GM18907 (cell line): ENCODE data around the gene ZNF618.

ENCODE experiments used
- ATAC-seq: cut with Tn5 transposase; IDR thresholded peaks from one replicate; pipeline ENCODE4 v1.9.1; 2021; ENCODE audit warnings: mild to moderate bottlenecking, moderate library complexity; ENCODE audit not compliant: unreplicated experiment

The ZNF618 gene, protein sequence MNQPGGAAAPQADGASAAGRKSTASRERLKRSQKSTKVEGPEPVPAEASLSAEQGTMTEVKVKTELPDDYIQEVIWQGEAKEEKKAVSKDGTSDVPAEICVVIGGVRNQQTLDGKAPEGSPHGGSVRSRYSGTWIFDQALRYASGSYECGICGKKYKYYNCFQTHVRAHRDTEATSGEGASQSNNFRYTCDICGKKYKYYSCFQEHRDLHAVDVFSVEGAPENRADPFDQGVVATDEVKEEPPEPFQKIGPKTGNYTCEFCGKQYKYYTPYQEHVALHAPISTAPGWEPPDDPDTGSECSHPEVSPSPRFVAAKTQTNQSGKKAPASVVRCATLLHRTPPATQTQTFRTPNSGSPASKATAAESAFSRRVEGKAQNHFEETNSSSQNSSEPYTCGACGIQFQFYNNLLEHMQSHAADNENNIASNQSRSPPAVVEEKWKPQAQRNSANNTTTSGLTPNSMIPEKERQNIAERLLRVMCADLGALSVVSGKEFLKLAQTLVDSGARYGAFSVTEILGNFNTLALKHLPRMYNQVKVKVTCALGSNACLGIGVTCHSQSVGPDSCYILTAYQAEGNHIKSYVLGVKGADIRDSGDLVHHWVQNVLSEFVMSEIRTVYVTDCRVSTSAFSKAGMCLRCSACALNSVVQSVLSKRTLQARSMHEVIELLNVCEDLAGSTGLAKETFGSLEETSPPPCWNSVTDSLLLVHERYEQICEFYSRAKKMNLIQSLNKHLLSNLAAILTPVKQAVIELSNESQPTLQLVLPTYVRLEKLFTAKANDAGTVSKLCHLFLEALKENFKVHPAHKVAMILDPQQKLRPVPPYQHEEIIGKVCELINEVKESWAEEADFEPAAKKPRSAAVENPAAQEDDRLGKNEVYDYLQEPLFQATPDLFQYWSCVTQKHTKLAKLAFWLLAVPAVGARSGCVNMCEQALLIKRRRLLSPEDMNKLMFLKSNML

DNA sequence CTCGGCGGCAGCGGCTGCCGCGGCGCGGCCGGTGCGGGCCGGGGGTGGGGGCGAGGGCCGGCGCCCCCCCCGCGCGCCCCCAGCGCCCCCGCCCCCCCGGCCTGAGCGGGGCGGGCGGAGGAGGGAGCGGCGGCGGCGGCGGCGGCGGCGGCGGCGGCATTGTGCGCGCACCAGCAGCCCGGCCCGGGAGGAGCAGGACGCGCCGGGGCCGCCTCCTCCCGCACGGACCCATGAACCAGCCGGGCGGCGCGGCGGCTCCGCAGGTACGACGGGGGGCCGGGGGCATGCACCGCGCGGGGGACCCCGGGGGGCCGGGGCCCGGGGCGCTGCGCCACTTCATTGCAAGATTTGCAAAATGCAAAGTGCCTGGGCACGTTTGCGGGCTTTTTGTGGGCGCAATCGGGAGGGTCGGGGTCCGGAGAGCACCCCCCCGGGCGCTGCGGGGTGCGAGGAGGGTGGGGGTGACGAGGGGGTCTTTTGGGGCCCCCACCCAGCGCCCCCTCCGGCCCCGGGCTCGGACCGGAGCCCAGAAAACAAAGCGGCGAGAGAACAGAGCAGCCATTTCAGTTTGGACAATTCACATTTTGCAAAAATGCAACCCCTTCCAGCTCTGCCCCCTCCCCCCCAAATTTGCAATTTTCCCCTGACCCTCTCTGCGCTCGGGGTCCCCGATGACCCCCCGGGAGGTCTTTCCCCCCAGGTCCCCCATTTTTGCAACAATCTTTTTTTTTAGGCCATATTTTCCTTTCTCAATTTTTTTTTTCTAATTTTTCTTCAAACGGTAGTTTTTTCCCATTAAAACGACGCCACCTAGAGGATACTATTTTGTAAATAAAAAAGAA lies at the start of gene ZNF618:
TSS of gene ZNF618 (plus strand) at position 159 of the 842 bp plus-strand sequence. CDS start at position 231, 72 bp downstream.
- no peak for ATAC-seq

GRCh38 chr9:113828221-113828620 lies 47.9 kb upstream of the ZNF618 start:
- no peak for ATAC-seq

GRCh38 chr9:113837334-113837733 lies 38.8 kb upstream of the ZNF618 start:
- no peak for ATAC-seq

DNA sequence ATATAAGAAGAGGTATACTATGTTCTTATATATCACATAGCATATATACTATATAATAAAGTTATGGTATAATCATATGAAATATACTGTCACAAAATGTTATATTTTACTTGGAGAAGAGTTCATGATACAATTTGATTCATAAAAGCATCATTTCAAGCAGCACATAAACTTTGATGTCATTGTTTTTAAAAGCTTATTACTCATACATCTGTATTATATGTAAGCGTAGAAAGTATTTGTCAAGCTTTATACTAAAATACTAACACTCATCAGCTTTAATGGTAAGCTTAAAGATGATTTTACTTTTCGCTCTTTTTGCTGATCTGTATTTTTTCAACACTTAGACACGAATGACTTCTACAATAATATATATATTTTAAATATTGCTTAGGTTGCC lies 34.0 kb upstream of the ZNF618 start:
- ATAC-seq, result no peak

DNA sequence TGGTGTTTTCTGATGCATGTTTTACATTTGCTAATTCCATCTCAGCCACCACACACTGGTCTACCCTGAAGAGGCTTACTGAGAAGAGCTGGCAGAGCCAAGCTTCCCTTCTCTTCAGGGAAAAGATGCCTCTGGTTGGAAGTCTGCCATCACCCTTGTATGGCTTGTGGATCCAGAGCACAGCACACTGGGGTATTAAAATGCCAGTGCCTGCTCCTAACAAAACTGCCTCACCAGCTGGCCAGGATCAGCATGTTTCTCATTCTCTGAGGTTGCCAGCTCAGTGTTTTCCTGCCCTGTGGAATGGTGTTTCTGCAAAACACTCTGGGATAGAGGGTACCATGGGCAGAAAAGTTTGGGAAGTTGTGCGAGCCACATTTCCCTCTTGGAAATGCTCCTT lies 31.6 kb upstream of the ZNF618 start:
- ATAC-seq, result no peak

DNA sequence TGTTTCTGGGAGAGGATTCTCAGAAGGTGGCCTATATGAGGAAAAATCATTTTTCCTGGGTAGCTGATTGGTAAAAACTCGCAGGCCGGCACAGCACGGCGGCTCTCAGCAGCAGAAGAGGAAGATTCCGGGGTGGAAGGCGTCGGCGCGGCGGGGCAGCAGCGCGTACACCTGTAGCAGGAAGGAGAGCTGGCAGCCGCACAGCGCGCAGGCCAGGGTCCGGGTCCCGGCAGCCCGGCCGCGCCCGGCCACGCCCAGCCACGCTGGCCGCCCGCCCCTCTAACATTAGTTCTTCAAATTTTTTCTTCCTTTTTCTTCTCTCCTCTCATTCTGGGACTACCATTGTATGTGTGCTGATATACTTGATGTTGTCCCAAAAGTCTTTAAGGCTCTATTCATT lies 24.8 kb upstream of the ZNF618 start:
- no peak for ATAC-seq

DNA sequence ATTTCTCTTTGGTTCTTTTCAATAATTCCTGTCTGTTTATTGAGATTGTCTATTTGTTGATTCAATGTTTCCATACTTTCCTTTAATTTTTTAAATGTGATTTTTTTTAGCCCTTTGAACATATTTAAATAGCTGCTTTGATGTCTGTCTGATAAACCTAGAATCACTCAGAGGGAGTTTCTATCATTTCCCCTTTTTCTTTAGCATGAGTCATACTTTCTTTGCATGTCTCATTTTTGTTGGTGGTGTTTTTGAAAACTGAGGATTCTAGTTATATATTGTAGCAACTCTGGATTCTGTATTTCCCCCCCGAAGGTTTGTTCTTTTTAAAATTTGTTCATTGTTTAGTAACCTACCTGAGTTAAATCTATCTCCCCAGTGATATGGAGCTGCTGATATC lies 24.2 kb upstream of the ZNF618 start:
- no peak for ATAC-seq

DNA sequence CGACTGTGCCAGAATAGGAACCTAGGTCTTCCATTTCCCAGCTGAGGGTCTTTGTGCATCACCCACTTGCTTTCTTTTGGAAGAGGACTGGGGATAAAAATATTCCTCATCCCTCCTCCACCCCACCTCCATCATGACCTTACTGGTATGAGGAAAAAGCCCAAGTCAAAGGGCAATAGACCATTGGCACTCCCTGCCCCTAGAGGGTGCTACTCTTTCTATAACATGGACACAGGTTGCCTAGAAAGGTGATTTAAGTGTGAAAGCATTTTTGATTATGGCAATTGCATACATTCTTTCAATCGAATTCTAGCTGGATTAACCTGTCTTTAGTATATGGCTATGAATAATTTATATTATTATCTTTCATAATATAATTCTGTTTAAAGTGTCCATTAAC lies 22.8 kb upstream of the ZNF618 start:
- ATAC-seq, result no peak

DNA sequence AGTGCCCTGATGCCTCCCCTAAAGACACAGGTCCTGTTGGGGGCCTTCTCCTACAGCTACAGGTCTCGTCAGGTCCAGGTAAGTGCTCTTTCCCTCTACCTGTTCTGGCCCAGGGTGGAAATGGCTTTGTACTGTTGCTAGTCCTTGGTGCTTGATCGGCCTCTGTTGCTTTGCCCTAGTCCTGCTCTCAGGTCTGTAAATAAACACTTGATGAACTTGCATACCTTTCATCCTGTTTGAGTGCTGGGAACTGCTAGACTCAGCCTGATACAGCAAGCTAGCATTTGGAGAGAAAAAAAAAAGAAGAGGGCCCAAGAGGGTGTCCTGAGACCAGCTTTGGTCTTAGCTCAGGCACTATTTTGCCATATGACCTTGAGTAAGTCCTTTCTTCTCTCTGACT lies 21.8 kb upstream of the ZNF618 start:
- no peak for ATAC-seq

GRCh38 chr9:113857875-113858274 lies 18.2 kb upstream of the ZNF618 start:
- no peak for ATAC-seq

DNA sequence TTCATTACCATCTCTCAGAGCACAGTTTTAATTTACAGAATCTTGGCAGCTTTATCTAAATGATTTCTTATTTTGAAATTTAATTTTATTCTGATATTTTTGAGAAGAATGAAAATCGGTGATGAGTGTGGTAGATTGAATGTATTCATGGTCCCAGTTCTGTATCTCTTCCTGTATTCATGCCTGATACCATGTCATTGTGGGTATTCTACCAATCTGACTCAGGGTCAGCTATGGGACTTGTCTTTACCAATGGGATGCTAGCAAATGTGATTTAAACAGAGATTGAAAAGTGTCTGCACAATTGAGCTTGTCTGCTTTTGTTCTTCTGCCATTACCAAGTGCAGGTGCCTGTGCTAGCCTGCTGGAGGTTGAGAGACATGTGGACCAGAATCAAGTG lies 17.8 kb upstream of the ZNF618 start:
- ATAC-seq, result no peak

GRCh38 chr9:113863345-113863744 lies 12.8 kb upstream of the ZNF618 start:
- ATAC-seq, result no peak

DNA sequence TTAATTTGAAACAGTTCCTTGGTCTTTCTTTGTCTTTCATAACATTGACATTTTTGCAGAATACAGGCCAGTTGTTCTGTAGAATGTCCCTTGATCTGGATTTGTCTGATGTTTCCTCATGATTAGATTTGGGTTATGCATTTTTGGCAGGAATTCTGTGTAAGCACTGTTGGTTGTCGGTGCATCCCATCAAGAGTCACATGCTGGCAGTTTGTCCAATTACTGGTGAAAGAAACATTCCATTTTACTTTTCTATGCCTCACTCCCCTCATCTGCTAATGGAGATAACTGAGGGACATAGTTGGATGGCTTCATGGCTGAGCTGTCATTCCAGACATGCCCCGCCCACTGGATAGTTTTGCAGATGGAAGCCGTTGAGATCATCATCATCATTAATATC lies 7.6 kb upstream of the ZNF618 start:
- no peak for ATAC-seq

DNA sequence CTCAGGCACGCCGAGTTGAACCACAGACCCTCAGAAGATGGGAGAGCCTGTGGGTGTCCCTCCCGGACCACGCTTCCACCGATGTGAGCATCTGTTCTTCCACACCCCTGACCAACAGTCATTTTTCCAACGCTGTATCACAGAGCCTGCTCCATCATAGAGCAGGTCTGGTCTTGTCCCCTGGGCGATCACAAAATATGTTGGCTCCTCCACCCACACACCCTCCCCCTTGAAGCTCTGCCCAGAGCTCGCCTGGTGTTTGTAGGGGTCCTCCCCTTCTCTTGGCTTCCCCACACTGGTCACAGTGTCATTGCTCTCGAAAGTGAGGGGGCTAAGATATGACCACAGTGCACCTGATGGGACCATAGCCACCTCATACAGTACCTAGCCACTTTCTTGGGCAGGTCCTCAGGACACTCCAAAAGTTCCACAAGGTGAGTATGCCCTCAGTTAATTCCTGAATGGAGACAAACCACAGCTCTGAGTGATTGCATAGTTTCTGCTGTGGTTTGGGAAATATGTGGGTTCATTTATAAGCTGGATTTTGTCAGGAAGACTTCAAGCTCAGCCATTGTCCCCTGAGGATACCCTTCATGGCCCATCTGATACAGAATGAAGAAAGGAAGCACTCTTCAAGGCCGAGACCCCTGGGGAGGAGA lies 3.5 kb upstream of the ZNF618 start:
- no peak for ATAC-seq

DNA sequence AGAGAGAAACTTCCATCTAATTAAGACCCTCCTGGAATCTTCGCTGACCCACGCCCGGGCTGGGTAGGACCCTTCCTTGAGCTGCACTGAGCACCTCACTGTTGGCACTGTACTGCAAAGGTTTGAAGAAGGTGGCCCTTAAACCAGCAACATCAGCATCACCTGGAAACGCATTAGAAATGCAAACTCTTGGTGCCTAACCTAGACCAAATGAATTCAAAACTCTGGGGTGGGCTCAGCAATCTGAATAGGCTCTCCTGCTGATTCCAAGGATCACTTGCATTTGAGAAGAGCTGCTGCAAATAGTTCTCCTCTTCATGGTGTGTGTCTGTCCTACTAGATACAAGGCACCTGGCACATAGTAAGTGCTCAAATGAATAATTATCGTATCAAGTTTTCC lies 2.7 kb upstream of the ZNF618 start:
- ATAC-seq, result no peak

GRCh38 chr9:113873926-113874325 lies 2.2 kb upstream of the ZNF618 start:
- no peak for ATAC-seq

- no peak for ATAC-seq
Observed at GRCh38 chr9:113875459-113876150, 504 bp upstream of the ZNF618 start.

DNA sequence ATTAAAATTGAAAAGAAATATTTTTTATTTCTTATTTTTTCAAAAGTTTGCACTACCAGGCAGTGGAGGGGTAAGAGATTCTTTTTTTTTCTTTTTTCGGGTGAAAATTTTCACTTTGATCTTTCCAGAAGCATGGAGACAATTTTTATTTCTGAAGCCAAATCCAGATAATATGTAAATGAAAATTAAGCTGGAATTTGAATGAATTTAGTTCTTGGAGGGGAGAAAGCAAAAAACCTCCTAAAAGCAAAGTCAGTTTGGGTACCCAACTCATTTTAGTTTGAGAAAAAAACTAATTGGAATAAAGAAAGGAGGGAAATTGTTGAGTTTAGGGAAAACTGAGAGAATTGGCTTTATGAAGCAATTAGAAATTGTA lies 872 bp downstream of the ZNF618 start:
- ATAC-seq, result no peak

GRCh38 chr9:113879318-113879717 lies 3.2 kb downstream of the ZNF618 start:
- no peak for ATAC-seq

GRCh38 chr9:113879911-113880310 lies 3.8 kb downstream of the ZNF618 start:
- ATAC-seq, result no peak
